ENCODE data around the gene PLIN1. TPM values are rescaled to one million over a fixed set of nuclear protein-coding genes. Genes with fewer than 3 reads are reported as not detected.

The PLIN1 gene
- total and polyA plus RNA-seq, 10 of the 15 experiments (the other 5 are each of a cell fraction or from before 2014, with no cell fraction given): 0.05 to 0.13 (median 0.09) TPM; not detected in 6

DNA sequence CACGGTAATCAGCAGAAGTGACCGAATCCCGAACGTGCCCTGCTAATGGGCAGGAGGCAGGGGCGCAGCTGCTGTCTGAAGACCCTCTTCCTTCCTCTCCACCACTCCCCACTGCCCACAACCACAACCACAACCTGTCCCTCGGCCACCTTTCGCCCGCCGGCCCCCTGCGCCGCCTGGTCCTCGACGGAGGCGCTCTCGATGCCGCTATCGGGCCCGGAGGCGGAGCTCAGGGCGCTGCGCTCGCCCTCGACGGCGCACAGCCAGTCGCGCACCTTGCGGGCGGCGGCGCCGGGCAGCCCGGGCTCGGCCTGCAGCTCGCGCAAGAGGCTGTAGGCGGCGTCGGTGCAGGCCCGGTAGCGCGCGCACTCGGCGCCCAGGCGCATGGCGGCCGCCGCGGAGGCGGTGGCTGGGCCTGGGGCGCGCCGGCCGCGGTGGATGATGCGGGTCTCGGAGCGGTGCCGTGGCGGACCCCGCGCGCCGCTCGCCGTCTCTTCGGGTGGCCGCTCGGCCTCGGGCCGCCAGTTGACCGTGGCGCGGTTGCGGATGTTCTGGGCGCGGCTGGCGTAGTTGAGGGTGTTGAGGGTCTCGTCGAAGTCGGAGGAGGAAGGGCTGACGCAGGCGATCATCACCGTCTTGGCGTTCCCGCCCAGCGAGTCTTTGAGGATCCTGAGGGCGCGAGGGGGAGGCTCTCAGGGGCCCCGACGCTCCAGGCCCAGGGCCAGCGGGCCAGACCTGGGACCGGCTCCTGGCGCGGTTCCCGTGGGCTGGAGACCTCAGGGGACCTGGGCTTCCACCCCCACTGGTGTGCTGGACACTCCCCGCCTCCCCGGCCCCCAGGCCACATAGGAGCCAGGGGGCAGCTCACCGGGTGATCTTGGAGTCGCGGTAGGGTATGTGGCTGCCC is 30.8 kb downstream of the PLIN1 start:
- ATAC-seq (no peak), FAIRE-seq (no peak), DNase-seq (ENCODE audit: low read depth, low spot score) (no peak)
- ChIA-PET RAD21 (ENCODE audit: unreplicated experiment) (no interaction called here), POLR2A (no interaction called here), SMC1A (ENCODE audit: uncharacterized antibody, unreplicated experiment) (no interaction called here), CTCF (interaction anchor here (0.8 to 1.1 kb wide), 3 partner anchors 9 to 24 kb away, joined by 3 to 4 read pairs (median 4); no protein-coding TSS in a partner anchor)
- in situ Hi-C loops (cut with MboI): no loop called here
- no peak overlapping the region for H3K4me3 ChIP-seq
- intact Hi-C loops (cut with micrococcal nuclease; ENCODE audit: unreplicated experiment): no loop called here
- no peak overlapping the region for H3K27ac ChIP-seq (ENCODE audit: control insufficient read depth, insufficient read depth)
- no peak overlapping the region for H2AFZ ChIP-seq (ENCODE audit: control insufficient read depth, low read depth, low read length)
- BruUV-seq (replicated peaks): no TSS peak
- no peaks in the 10 kb centered on the region for H3K4me1 ChIP-seq (ENCODE audit: control insufficient read depth, insufficient read depth, low read length)
- no peaks in the 10 kb centered on the region for H4K20me1 ChIP-seq (ENCODE audit: control insufficient read depth, insufficient read depth)
- H3K36me3 ChIP-seq (ENCODE audit: control insufficient read depth in 2 of 2, insufficient read depth in 2 of 2, low read length in 1 of 2): no peaks in the 10 kb centered on the region
- 90% methylated on average over 66 of the region's 102 CpGs for WGBS (ENCODE audit: insufficient coverage, insufficient replicate concordance, low lambda C conversion rate, missing lambda C conversion rate)
- H3K27me3 ChIP-seq (replicated peaks in 1 of 2; ENCODE audit: control insufficient read depth in 2 of 2, insufficient read depth in 2 of 2, low read length in 1 of 2): no peaks in the 10 kb centered on the region
- H3K79me2 ChIP-seq (ENCODE audit: control insufficient read depth, insufficient read depth, low read length): no peaks in the 10 kb centered on the region
- H3K9ac ChIP-seq (ENCODE audit: control insufficient read depth, insufficient read depth, low read length): no peak overlapping the region
- H3K9me3 ChIP-seq (replicated peaks; ENCODE audit: control insufficient read depth, insufficient read depth, low read length): no peaks in the 10 kb centered on the region
- no peak overlapping the region for H3K4me2 ChIP-seq (ENCODE audit: control insufficient read depth, insufficient read depth)
- no peak for TF ChIP-seq EED (IDR thresholded peaks at IDR 0.05; ENCODE audit: low read depth)
- no peak for TF ChIP-seq SMAD5 (IDR thresholded peaks at IDR 0.05; ENCODE audit: low read depth)
- no peak for TF ChIP-seq TAF1 (IDR thresholded peaks at IDR 0.05; ENCODE audit: borderline replicate concordance, low read depth, low read length)
- TF ChIP-seq, protein P1, sequence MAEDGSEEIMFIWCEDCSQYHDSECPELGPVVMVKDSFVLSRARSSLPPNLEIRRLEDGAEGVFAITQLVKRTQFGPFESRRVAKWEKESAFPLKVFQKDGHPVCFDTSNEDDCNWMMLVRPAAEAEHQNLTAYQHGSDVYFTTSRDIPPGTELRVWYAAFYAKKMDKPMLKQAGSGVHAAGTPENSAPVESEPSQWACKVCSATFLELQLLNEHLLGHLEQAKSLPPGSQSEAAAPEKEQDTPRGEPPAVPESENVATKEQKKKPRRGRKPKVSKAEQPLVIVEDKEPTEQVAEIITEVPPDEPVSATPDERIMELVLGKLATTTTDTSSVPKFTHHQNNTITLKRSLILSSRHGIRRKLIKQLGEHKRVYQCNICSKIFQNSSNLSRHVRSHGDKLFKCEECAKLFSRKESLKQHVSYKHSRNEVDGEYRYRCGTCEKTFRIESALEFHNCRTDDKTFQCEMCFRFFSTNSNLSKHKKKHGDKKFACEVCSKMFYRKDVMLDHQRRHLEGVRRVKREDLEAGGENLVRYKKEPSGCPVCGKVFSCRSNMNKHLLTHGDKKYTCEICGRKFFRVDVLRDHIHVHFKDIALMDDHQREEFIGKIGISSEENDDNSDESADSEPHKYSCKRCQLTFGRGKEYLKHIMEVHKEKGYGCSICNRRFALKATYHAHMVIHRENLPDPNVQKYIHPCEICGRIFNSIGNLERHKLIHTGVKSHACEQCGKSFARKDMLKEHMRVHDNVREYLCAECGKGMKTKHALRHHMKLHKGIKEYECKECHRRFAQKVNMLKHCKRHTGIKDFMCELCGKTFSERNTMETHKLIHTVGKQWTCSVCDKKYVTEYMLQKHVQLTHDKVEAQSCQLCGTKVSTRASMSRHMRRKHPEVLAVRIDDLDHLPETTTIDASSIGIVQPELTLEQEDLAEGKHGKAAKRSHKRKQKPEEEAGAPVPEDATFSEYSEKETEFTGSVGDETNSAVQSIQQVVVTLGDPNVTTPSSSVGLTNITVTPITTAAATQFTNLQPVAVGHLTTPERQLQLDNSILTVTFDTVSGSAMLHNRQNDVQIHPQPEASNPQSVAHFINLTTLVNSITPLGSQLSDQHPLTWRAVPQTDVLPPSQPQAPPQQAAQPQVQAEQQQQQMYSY (CRISPR knock-in tag; IDR thresholded peaks at IDR 0.05): no peak
- TF ChIP-seq ZNF622 (IDR thresholded peaks at IDR 0.05): no peak
- TF ChIP-seq JUNB (IDR thresholded peaks at IDR 0.05): no peak
- no peak for TF ChIP-seq BACH1 (IDR thresholded peaks at IDR 0.05; ENCODE audit: borderline replicate concordance)
